Tibial artery (tissue), 4 donors: ENCODE data around the gene IER3IP1.

ENCODE experiments used
- DNase-seq, 2 donors: peaks; one replicate each; pipeline ENCODE4 v3.0.0-alpha.2; 2019
- H3K27ac ChIP-seq, 2 donors: fragments of 200-600 bp; sonication (generic) in 1 of 2; 1 replicate in 1 of 2; 2 replicates in 1 of 2; pipeline ENCODE4 v1.5.1; 2018 to 2019; ENCODE audit warnings: mild to moderate bottlenecking in 1 of 2
- H3K27me3 ChIP-seq, 2 donors: fragments of 200-600 bp; sonication (generic) in 1 of 2; one replicate each; pipeline versions ENCODE4 v1.5.1 to v1.6.0; 2016 to 2019
- H3K36me3 ChIP-seq, 3 donors: fragments of 200-600 bp; sonication (generic) in 2 of 3; one replicate each; pipeline ENCODE4 v1.5.1; 2016 to 2019; ENCODE audit warnings: mild to moderate bottlenecking in 2 of 3
- H3K4me1 ChIP-seq, 4 donors: fragments of 200-600 bp; sonication (generic) in 2 of 4; 1 replicate in 3 of 4; 2 replicates in 1 of 4; pipeline ENCODE4 v1.5.1; 2016 to 2019
- H3K4me3 ChIP-seq, 2 donors: fragments of 200-600 bp; sonication (generic) in 1 of 2; 1 replicate in 1 of 2; 2 replicates in 1 of 2; pipeline ENCODE4 v1.5.1; 2018 to 2019; ENCODE audit warnings: mild to moderate bottlenecking in 2 of 2
- H3K9me3 ChIP-seq, 3 donors: fragments of 200-600 bp; sonication (generic) in 1 of 3; one replicate each; pipeline ENCODE4 v1.5.1; 2016 to 2019
- intact Hi-C: fragments of 100-400 bp; cut with DNase I; formaldehyde crosslinking; loops from one replicate; pipeline ENCODE4 v1.15.0; 2023; ENCODE audit warnings: low total_unique reads
- TF ChIP-seq, protein P1 (sequence below), 2 experiments: fragments of 200-600 bp in 1 of 2; fragments of 450-650 bp in 1 of 2; IDR thresholded peaks; one replicate each; pipeline ENCODE4 v1.5.1; 2017 to 2019; ENCODE audit warnings: antibody characterized with exemption in 2 of 2, mild to moderate bottlenecking in 1 of 2, moderate library complexity in 1 of 2

IER3IP1 gene, protein sequence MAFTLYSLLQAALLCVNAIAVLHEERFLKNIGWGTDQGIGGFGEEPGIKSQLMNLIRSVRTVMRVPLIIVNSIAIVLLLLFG

DNA sequence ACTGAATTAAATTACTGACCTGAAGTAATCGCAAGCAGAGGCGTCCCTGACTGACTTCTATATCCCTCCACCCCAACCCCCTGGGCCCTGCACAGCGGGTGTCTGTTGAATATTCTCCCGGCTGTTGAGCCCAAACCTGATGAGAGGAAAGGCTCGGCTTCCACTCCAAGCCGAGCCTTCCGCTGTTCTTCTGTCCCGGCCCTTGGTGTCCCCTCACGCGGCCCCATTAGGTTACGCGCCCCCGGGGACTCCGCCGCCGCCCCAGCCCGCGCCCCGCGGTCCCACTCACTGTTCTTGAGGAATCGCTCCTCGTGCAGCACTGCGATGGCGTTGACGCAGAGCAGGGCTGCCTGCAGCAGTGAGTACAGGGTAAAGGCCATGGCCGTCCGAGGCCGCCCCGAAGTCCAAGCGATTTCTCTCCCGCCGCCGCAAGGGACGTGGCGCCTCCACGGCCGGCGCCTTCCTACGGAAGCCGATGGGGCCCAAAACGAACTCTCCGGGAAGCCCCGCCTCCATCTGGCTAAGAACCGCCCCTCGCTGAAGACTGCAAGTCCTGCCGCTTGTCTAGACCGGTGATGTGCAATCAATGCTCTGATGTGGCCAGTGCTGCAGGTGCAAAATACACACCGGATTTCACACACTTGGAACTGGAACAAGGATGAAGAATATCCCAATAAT is at the start of gene IER3IP1:
Gene IER3IP1, minus strand, starts transcription at position 467 of the 678 bp plus-strand sequence. Its CDS starts 87 bp downstream, at position 380.
- Histone ChIP-seq H3K27ac (peak within 1 kb of the TSS; percentile 79 to 86), H3K27me3 (no peaks in the 10 kb centered on the region), H3K4me1 (peaks cover 0 to 34% (median 23%) of the 10 kb centered on the region in 4 donors), H3K9me3 (no peaks in the 10 kb centered on the region), H3K4me3 (peak within 1 kb of the TSS; percentile 92 to 96), H3K36me3 (no peaks in the 10 kb centered on the region)
- TF ChIP-seq, protein P1, sequence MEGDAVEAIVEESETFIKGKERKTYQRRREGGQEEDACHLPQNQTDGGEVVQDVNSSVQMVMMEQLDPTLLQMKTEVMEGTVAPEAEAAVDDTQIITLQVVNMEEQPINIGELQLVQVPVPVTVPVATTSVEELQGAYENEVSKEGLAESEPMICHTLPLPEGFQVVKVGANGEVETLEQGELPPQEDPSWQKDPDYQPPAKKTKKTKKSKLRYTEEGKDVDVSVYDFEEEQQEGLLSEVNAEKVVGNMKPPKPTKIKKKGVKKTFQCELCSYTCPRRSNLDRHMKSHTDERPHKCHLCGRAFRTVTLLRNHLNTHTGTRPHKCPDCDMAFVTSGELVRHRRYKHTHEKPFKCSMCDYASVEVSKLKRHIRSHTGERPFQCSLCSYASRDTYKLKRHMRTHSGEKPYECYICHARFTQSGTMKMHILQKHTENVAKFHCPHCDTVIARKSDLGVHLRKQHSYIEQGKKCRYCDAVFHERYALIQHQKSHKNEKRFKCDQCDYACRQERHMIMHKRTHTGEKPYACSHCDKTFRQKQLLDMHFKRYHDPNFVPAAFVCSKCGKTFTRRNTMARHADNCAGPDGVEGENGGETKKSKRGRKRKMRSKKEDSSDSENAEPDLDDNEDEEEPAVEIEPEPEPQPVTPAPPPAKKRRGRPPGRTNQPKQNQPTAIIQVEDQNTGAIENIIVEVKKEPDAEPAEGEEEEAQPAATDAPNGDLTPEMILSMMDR (IDR thresholded peaks at IDR 0.05): peak in 1 of 2 experiments; percentile 22
- DNase-seq: peak; percentile 86 to 94
- intact Hi-C loops: no loop called here

DNA sequence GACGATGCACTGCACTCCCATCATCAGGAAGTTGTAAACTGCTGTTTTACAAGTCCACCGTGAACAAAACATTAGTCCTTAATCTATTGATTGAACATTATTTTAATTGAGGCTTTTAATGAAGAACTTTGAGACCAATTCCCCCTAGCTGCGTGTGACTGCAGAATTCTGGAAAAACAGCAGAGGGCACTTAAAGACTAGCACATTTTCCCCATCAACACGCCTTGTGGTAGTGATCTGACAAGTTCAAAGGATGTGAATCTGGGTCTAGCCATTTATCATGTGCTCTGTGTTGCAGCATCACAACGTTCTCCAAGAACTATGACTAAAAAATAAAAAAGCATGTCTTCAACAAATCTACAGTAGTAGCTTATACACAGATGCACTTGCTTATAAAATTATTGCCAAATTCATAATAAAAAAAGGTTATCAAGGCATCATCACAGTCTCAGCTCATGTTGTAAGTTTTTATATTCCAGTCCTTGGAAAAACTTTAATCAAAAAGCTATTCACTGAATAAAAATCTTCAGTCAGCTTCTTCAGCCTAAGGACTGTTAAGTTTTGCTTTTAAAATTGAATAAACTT is 39.5 kb upstream of the IER3IP1 start:
- no peaks in the 10 kb centered on the region for H3K9me3 ChIP-seq
- no peak for DNase-seq
- peaks cover 0 to 9% of the 10 kb centered on the region in 2 donors for H3K27me3 ChIP-seq
- H3K36me3 ChIP-seq: no peaks in the 10 kb centered on the region
- TF ChIP-seq, protein P1 (IDR thresholded peaks at IDR 0.05): peak; percentile 23 to 32
- H3K4me1 ChIP-seq: no peaks in the 10 kb centered on the region
- H3K27ac ChIP-seq: no peak overlapping the region
- intact Hi-C loops: no loop called here
- no peak overlapping the region for H3K4me3 ChIP-seq

DNA sequence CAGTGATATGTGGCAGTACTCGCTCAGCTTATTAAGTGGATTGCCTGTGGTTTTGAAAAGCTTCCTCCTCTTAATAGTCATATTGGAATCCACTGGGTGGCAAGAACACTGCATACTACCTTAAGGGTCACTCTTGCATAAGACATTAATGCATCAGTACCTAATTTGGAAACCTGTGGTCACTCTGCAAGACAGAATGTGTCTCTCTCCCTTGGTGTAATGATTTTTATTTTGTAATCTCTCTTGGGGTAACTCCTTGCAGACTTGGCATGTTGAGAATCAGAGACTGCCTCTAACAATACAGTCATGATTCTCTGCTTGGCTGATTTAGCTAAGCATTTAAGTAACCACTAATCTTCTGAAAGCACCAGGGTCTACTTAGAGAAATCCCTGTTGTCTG is 33.0 kb upstream of the IER3IP1 start:
- H3K36me3 ChIP-seq: no peaks in the 10 kb centered on the region
- H3K9me3 ChIP-seq: no peaks in the 10 kb centered on the region
- H3K4me1 ChIP-seq: no peaks in the 10 kb centered on the region
- H3K27me3 ChIP-seq: peaks cover 0 to 7% of the 10 kb centered on the region in 2 donors
- intact Hi-C loops: loop anchor here (10.0 kb wide), 1 partner anchor 104 kb away; no protein-coding TSS in a partner anchor
- DNase-seq: no peak
- H3K4me3 ChIP-seq: no peak overlapping the region
- TF ChIP-seq, protein P1 (IDR thresholded peaks at IDR 0.05): no peak
- H3K27ac ChIP-seq: no peak overlapping the region

DNA sequence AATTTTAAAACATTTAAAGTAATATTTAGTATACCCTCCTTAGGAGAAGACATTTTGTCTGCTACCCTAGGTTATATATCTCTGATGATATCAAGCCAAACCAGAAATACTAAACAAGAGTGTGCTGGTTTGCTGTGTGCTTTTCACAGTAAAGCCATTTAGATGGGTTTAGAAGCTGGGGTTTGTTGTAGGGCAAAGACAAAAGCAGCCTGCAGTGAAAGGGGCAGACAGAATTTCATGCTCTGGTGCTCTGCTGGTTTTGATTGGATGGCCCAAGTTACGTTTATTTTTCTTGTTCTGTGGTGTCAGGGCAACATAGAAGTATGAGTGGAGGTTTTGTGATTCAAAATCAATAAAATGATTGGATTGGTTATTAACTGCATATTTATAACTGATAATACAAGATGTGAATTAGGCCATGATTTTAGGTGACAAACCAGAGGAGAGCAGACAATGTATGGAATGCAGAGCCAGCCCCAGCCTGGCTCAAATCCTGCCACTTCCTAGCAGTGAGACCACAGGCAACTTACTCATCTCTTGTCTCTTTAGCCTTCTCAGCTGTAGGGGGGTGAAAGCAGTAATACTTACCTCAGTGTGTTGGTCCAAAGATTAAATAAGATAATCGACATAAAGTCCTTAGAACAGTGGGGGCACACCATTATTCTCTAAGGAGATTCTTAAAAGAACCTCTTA is 30.9 kb upstream of the IER3IP1 start:
- DNase-seq: no peak
- intact Hi-C loops: loop anchor here (10.0 kb wide), 1 partner anchor 102 kb away; no protein-coding TSS in a partner anchor
- peaks cover 0 to 2% of the 10 kb centered on the region in 2 donors for H3K27me3 ChIP-seq
- no peaks in the 10 kb centered on the region for H3K36me3 ChIP-seq
- H3K27ac ChIP-seq: no peak overlapping the region
- H3K4me1 ChIP-seq: no peaks in the 10 kb centered on the region
- H3K9me3 ChIP-seq: no peaks in the 10 kb centered on the region
- TF ChIP-seq, protein P1 (IDR thresholded peaks at IDR 0.05): no peak
- no peak overlapping the region for H3K4me3 ChIP-seq

DNA sequence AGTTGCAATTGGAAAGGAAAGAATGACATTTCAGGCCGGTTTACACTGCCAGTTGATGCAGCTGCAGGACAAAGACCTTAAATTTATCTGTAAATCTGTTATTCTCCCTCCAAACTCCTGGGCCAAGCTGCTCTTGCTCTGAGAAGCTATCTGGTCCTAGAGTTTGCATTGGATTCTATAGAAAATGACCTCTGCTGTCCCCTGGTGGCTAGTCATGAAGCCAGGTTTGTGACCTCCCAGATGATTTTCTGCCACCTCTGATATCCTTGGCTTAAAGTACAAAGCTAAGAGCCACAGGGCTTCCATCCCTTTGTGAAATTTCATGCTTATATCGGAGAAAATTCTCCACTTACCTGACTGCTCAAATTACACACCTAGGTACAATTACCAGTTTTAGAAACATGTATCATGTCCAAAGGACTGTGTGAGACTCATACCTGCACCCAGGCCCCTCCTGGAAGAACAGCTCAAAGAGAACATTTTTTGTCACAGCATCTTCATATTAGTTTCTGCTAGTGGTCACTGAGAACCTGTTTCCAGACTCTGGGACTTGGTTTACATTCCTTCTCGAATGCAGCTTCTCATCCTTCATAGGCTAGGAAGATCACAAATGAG is 28.9 kb upstream of the IER3IP1 start:
- H3K36me3 ChIP-seq: no peaks in the 10 kb centered on the region
- TF ChIP-seq, protein P1 (IDR thresholded peaks at IDR 0.05): peak; percentile 56 to 62
- H3K27me3 ChIP-seq: no peaks in the 10 kb centered on the region
- H3K4me3 ChIP-seq: no peak overlapping the region
- no peaks in the 10 kb centered on the region for H3K4me1 ChIP-seq
- DNase-seq: no peak
- no peaks in the 10 kb centered on the region for H3K9me3 ChIP-seq
- H3K27ac ChIP-seq: no peak overlapping the region
- intact Hi-C loops: loop anchor here (10.0 kb wide), 1 partner anchor 100 kb away; no protein-coding TSS in a partner anchor
